ENCODE results near the gene IL17B. TPM values are rescaled to one million over a fixed set of nuclear protein-coding genes. Genes with fewer than 3 reads are reported as not detected.

Gene IL17B
- total and polyA plus RNA-seq, 2 of the 13 experiments (the other 11 are each of a cell fraction or from before 2014, with no cell fraction given): 0.29 to 2.6 TPM

GRCh38 chr5:149367249-149367971 is 11.7 kb downstream of the IL17B start (continued):
- no peak for TF ChIP-seq ZHX1 (CRISPR knock-in tag; IDR thresholded peaks at IDR 0.05; ENCODE audit: low read depth)
- no peak for TF ChIP-seq MIER2 (CRISPR knock-in tag; IDR thresholded peaks at IDR 0.05)
- no peak for TF ChIP-seq MED8 (CRISPR knock-in tag; IDR thresholded peaks at IDR 0.05; ENCODE audit: insufficient replicate concordance)
- no peak for TF ChIP-seq ZNF800 (CRISPR knock-in tag; IDR thresholded peaks at IDR 0.05)
- no peak for TF ChIP-seq NFAT5 (CRISPR knock-in tag; IDR thresholded peaks at IDR 0.05)
- TF ChIP-seq ZNF816 (CRISPR knock-in tag; IDR thresholded peaks at IDR 0.05; ENCODE audit: borderline replicate concordance): no peak
- no peak for TF ChIP-seq EZH2 (conservative IDR thresholded peaks at IDR 0.05; ENCODE audit: low read depth, low read length)
- TF ChIP-seq CEBPZ (IDR thresholded peaks at IDR 0.05; ENCODE audit: low read length): no peak
- no peak for TF ChIP-seq TAF15 (IDR thresholded peaks at IDR 0.05; ENCODE audit: low read depth, low read length, poor library complexity, severe bottlenecking)
- TF ChIP-seq ZNF7 (CRISPR knock-in tag; IDR thresholded peaks at IDR 0.05): no peak
- TF ChIP-seq ZNF558 (CRISPR knock-in tag; IDR thresholded peaks at IDR 0.05; ENCODE audit: borderline replicate concordance): no peak
- peak; percentile 77; the same call in 1 of the 2 replicates for TF ChIP-seq SMAD3 (CRISPR knock-in tag; IDR thresholded peaks at IDR 0.05)
- 0 out of 2 replicates have a peak, but pooled peaks have one; percentile 25 for TF ChIP-seq ZBTB34 (CRISPR knock-in tag; IDR thresholded peaks at IDR 0.05)
